MM.1S (cell line): ENCODE results near the gene FAM216A.

Experiments used
- EZH2 ChIP-seq: fragments of 300-600 bp; sonication (generic); optimal IDR thresholded peaks from 2 replicates; pipeline ENCODE3; 2017; ENCODE audit warnings: low read depth, mild to moderate bottlenecking, antibody characterized with exemption, low read length, mixed read lengths
- EZH2phosphoT487 ChIP-seq: fragments of 300-600 bp; sonication (generic); IDR thresholded peaks from 2 replicates; pipeline ENCODE4 v1.6.1; 2018; ENCODE audit warnings: antibody characterized with exemption, low read length
- TF ChIP-seq, protein P1 (sequence below): fragments of 300-600 bp; sonication (generic); IDR thresholded peaks from 2 replicates; pipeline ENCODE4 v1.5.1; 2016; ENCODE audit warnings: antibody characterized with exemption, low read length, mixed read lengths

DNA sequence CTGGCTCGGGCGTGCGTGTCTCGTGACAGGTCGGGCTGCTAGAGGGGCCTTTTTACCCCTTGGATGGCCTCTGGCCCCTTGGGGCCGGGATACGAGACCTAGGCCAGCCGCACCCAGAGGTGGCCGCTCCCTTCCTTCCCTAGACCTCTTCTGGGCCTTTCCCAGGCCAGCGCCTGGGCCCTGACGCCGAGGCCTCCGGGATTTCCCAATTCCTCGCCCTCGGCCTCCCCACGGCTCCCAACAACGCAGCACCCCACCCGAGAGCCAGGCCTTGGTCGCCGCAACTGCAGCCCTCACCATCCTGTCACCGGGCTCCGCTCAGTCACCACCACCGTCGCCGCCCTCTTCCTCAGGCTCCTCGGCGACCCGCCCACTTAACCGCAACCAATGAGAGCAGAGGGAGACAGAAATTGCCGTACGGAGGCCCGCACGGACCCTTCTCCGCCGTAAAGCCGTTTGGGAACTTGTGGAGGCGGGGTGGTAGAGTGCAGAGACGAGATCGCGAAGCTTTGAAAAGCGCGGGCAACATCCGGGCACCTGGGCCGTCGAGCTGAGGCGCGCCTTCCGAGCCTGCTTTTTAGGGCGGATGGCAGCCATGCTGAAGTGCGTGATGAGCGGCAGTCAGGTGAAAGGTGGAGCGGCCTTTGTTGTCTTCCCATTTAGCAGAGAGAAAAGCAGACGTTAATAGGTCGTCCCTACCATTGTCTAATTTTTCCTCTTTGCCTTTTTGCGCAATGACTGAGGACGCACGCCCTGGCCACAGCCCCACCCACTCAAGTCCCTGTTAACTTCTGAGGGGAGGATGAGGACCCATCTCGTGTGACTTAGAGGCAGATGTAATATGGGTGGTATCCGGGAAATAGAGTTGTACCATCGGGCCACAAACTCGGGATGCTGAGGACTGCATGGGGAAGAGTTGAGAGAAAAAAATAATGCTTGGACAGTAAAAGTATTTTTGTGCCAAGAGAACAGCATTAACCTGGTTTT, 33.4 kb downstream of the FAM216A start, which contains the start of the genes RAD9B and VPS29:
- TF ChIP-seq, protein P1, sequence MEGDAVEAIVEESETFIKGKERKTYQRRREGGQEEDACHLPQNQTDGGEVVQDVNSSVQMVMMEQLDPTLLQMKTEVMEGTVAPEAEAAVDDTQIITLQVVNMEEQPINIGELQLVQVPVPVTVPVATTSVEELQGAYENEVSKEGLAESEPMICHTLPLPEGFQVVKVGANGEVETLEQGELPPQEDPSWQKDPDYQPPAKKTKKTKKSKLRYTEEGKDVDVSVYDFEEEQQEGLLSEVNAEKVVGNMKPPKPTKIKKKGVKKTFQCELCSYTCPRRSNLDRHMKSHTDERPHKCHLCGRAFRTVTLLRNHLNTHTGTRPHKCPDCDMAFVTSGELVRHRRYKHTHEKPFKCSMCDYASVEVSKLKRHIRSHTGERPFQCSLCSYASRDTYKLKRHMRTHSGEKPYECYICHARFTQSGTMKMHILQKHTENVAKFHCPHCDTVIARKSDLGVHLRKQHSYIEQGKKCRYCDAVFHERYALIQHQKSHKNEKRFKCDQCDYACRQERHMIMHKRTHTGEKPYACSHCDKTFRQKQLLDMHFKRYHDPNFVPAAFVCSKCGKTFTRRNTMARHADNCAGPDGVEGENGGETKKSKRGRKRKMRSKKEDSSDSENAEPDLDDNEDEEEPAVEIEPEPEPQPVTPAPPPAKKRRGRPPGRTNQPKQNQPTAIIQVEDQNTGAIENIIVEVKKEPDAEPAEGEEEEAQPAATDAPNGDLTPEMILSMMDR = no peak
- no peak for TF ChIP-seq EZH2phosphoT487
- no peak for TF ChIP-seq EZH2
